CD14-positive monocyte (primary cell): Measurements from ENCODE around the gene WDFY4. TPM values are rescaled to one million over a fixed set of nuclear protein-coding genes. Genes with fewer than 3 reads are reported as not detected.

ENCODE experiments used
- DNase-seq, 3 donors: peaks; one replicate each; pipeline ENCODE4 v3.0.0-alpha.2; 2011 to 2022
- H2AFZ ChIP-seq: 2 replicates; pipeline ENCODE4 v1.6.0; 2012; ENCODE audit warnings: mild to moderate bottlenecking, low read depth, low read length, inconsistent platforms; ENCODE audit not compliant: insufficient read depth, poor library complexity, severe bottlenecking
- H3K27ac ChIP-seq, 2 donors: 1 replicate in 1 of 2; 2 replicates in 1 of 2; pipeline ENCODE4 v1.5.1; 2012 to 2013; ENCODE audit warnings: low read length in 2 of 2, control low read depth in 1 of 2, inconsistent platforms in 1 of 2, low read depth in 1 of 2, mild to moderate bottlenecking in 1 of 2
- H3K27me3 ChIP-seq, 2 donors: one replicate each; pipeline versions ENCODE4 v1.6.0 to v1.6.1; 2011 to 2013; ENCODE audit warnings: low read length in 2 of 2; ENCODE audit not compliant: control insufficient read depth in 2 of 2, insufficient read depth in 2 of 2
- H3K36me3 ChIP-seq, 2 donors: replicated peaks in 1 of 2; 1 replicate in 1 of 2; 2 replicates in 1 of 2; pipeline versions ENCODE4 v1.5.1 to v1.6.1; 2012 to 2013; ENCODE audit warnings: low read length in 2 of 2, control low read depth in 1 of 2, inconsistent platforms in 1 of 2, mild to moderate bottlenecking in 1 of 2; ENCODE audit not compliant: insufficient read depth in 2 of 2, control insufficient read depth in 1 of 2
- H3K4me1 ChIP-seq, 2 donors: 1 replicate in 1 of 2; 2 replicates in 1 of 2; pipeline versions ENCODE4 v1.5.1 to v1.6.1; 2012 to 2013; ENCODE audit warnings: low read length in 2 of 2, control low read depth in 1 of 2, inconsistent platforms in 1 of 2, mild to moderate bottlenecking in 1 of 2, moderate library complexity in 1 of 2; ENCODE audit not compliant: insufficient read depth in 2 of 2, control insufficient read depth in 1 of 2
- H3K4me2 ChIP-seq: replicated peaks from 2 replicates; pipeline ENCODE3; 2012; ENCODE audit warnings: low read length, moderate library complexity, mild to moderate bottlenecking; ENCODE audit not compliant: poor library complexity, severe bottlenecking; ENCODE audit errors: extremely low read depth
- H3K4me3 ChIP-seq, 3 experiments: fragments of 200-600 bp in 1 of 3; sonication (generic) in 1 of 3; replicated peaks in 1 of 3; 1 replicate in 2 of 3; 2 replicates in 1 of 3; pipeline ENCODE4 v1.5.1; 2011 to 2013; ENCODE audit warnings: low read length in 3 of 3, mild to moderate bottlenecking in 3 of 3, control low read depth in 2 of 3, low read depth in 2 of 3, inconsistent platforms in 1 of 3, moderate library complexity in 1 of 3
- H3K79me2 ChIP-seq: 2 replicates; pipeline ENCODE4 v1.6.0; 2012; ENCODE audit warnings: mild to moderate bottlenecking, control low read depth, inconsistent platforms, low read length, moderate library complexity; ENCODE audit not compliant: insufficient read depth
- H3K9ac ChIP-seq: 2 replicates; pipeline ENCODE4 v1.6.0; 2017; ENCODE audit warnings: low read length, mild to moderate bottlenecking; ENCODE audit not compliant: insufficient read depth, poor library complexity, severe bottlenecking
- H3K9me3 ChIP-seq, 2 donors: replicated peaks in 1 of 2; 1 replicate in 1 of 2; 2 replicates in 1 of 2; pipeline versions ENCODE4 v1.5.1 to v1.6.1; 2012 to 2013; ENCODE audit warnings: low read length in 2 of 2, control low read depth in 1 of 2; ENCODE audit not compliant: control insufficient read depth in 1 of 2, insufficient read depth in 1 of 2
- H4K20me1 ChIP-seq: 2 replicates; pipeline ENCODE4 v1.6.0; 2012; ENCODE audit warnings: mild to moderate bottlenecking, low read length, control low read depth, moderate library complexity; ENCODE audit not compliant: insufficient read depth
- H3K27ac Mint-ChIP-seq, 7 donors: one replicate each; pipeline ENCODE4 v1.8.0; 2020; ENCODE audit warnings: mild to moderate bottlenecking in 7 of 7, mixed read lengths in 7 of 7, moderate library complexity in 6 of 7, inconsistent platforms in 2 of 7
- H3K27me3 Mint-ChIP-seq, 3 donors: one replicate each; pipeline ENCODE4 v1.8.0; 2021 to 2022; ENCODE audit warnings: low read depth in 3 of 3, mild to moderate bottlenecking in 3 of 3, mixed read lengths in 3 of 3, moderate library complexity in 3 of 3, inconsistent platforms in 1 of 3
- H3K36me3 Mint-ChIP-seq, 2 donors: one replicate each; pipeline ENCODE4 v1.8.0; 2020; ENCODE audit warnings: mixed read lengths in 2 of 2, inconsistent platforms in 1 of 2, mild to moderate bottlenecking in 1 of 2
- H3K4me1 Mint-ChIP-seq: one replicate; pipeline ENCODE4 v1.8.0; 2020; ENCODE audit warnings: mild to moderate bottlenecking, mixed read lengths
- H3K4me3 Mint-ChIP-seq, 2 donors: one replicate each; pipeline ENCODE4 v1.8.0; 2020; ENCODE audit warnings: mild to moderate bottlenecking in 2 of 2, mixed read lengths in 2 of 2, moderate library complexity in 1 of 2
- H3K9me3 Mint-ChIP-seq, 7 donors: one replicate each; pipeline ENCODE4 v1.8.0; 2020 to 2022; ENCODE audit warnings: mixed read lengths in 7 of 7, mild to moderate bottlenecking in 6 of 7, moderate library complexity in 6 of 7, inconsistent platforms in 2 of 7
- CTCF ChIP-seq: fragments of 200-600 bp; IDR thresholded peaks from one replicate; pipeline ENCODE4 v1.8.0; 2022; ENCODE audit warnings: antibody characterized with exemption, mild to moderate bottlenecking
- WGBS: methylation state at CpG from one replicate; pipeline ENCODE4 v1.1.5; 2013; ENCODE audit warnings: missing lambda C conversion rate; ENCODE audit not compliant: insufficient coverage; 5-methylcytosine and 5-hydroxymethylcytosine counted together
- intact Hi-C, 2 donors: fragments of 100-400 bp; cut with micrococcal nuclease; formaldehyde crosslinking; loops; one replicate each; pipeline versions ENCODE4 v1.15.0 to v1.15.1; 2023
- polyA plus RNA-seq, 3 donors: library from polyadenylated mRNA; depleted of rRNA in 1 of 3; unstranded in 2 of 3; stranded (reverse) in 1 of 3; fragments of 300-500 nt in 2 of 3; fragments of >200 nt in 1 of 3; fragmentation: Illumina TruSeq in 2 of 3; gene quantifications; 1 replicate in 2 of 3; 2 replicates in 1 of 3; pipeline ENCODE4 v1.2.3, GENCODE V29; 2012 to 2021

The WDFY4 gene
- polyA plus RNA-seq, 3 donors = 7.5 to 36.1 (median 9.8) TPM

DNA sequence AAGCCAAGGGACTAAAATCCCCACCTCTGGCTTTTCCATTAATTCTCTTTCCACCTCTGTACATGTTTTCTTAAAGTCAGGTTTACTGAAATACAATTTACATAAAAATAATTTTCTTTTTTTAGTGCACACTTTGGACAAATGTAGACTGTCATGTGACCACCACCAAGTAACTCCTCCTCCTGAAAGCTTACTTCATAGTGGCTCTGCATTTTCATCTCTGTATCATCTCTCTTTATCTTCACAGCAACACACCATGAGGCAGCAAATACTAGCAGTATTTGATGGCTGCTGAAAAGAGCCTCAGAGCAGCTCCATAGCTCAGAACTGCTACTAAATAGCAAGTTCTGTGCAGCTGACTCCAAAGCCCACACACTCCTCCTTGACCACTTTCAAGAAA is 17.3 kb downstream of the WDFY4 start:
- peaks cover 0 to 2% (median 1%) of the 10 kb centered on the region in 3 donors for H3K27me3 Mint-ChIP-seq
- TF ChIP-seq CTCF = no peak
- H3K9me3 Mint-ChIP-seq = peaks cover 0 to 2% (median 0%) of the 10 kb centered on the region in 7 donors
- H3K36me3 ChIP-seq = peaks cover 14 to 45% of the 10 kb centered on the region in 2 donors
- peaks cover 97% of the 10 kb centered on the region for H3K79me2 ChIP-seq
- peak overlapping the region in 1 of 2 donors; percentile 39 for H3K27ac ChIP-seq
- H3K4me1 Mint-ChIP-seq = peaks cover 52% of the 10 kb centered on the region
- peaks cover 23 to 47% of the 10 kb centered on the region in 2 donors for H3K4me1 ChIP-seq
- DNase-seq = no peak
- H3K4me3 Mint-ChIP-seq = no peak overlapping the region
- H3K27ac Mint-ChIP-seq = peak overlapping the region in 3 of 7 donors; percentile 1 to 77 (median 33)
- H3K4me3 ChIP-seq = no peak overlapping the region
- H3K36me3 Mint-ChIP-seq = peaks cover 28 to 41% of the 10 kb centered on the region in 2 donors
- no peak overlapping the region for H2AFZ ChIP-seq
- peaks cover 99% of the 10 kb centered on the region for H4K20me1 ChIP-seq
- H3K27me3 ChIP-seq = no peaks in the 10 kb centered on the region
- no peak overlapping the region for H3K9ac ChIP-seq
- intact Hi-C loops = no loop called here
- H3K9me3 ChIP-seq = no peaks in the 10 kb centered on the region
- H3K4me2 ChIP-seq = no peak overlapping the region

DNA sequence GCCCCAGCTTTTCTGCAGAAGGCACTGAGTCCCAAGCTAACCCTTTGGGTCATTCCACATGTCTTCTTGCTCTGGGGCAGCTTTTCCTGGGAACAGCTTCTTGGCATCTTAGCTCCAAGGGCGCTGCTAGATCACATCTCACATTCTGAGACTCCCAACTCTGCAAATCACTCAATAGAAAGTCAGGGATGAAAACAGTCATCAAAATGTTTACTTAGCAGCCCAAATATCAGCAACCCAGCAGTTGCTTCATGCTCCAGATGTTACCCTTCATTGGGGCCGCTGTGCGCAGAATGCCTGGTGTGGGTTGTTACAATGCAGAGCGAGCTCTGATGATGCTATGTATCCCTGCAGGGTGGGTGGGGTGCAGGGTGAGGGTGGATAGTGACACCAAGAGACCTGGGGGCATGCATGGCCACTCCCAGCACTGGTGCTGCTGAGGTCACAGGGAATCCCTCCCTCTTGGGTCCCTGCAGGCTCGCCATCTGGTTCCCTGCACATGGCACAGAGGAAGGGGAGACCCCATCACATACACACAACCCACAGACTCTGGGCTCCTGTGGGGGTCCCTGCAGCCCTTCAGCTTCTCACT is 19.0 kb downstream of the WDFY4 start:
- H3K9me3 Mint-ChIP-seq = peaks cover 0 to 2% (median 0%) of the 10 kb centered on the region in 7 donors
- Histone ChIP-seq H3K4me2 (no peak overlapping the region), H3K27me3 (no peaks in the 10 kb centered on the region), H3K36me3 (peaks cover 0 to 28% of the 10 kb centered on the region in 2 donors), H3K4me1 (peaks cover 38 to 64% of the 10 kb centered on the region in 2 donors), H3K27ac (no peak overlapping the region), H3K9me3 (no peaks in the 10 kb centered on the region), H3K79me2 (peaks cover 97% of the 10 kb centered on the region), H3K4me3 (no peak overlapping the region), H2AFZ (no peak overlapping the region), H3K9ac (no peak overlapping the region), H4K20me1 (peaks cover 99% of the 10 kb centered on the region)
- TF ChIP-seq CTCF = no peak
- peak overlapping the region in 1 of 7 donors; percentile 30 for H3K27ac Mint-ChIP-seq
- H3K36me3 Mint-ChIP-seq = peaks cover 16 to 26% of the 10 kb centered on the region in 2 donors
- WGBS = 96% methylated on average over 3 of the region's 5 CpGs
- no peak for DNase-seq
- H3K4me1 Mint-ChIP-seq = peaks cover 67% of the 10 kb centered on the region
- peaks cover 0 to 1% (median 0%) of the 10 kb centered on the region in 3 donors for H3K27me3 Mint-ChIP-seq
- H3K4me3 Mint-ChIP-seq = no peak overlapping the region
- intact Hi-C loops = no loop called here
